Activated CD4-positive, alpha-beta T cell treated with anti-CD3 and anti-CD28 coated beads for 48 hours (primary cell): Measurements from ENCODE around the gene CASP12.

Experiments used
- DNase-seq: peaks from one replicate; pipeline ENCODE4 v3.0.0-alpha.2; 2020

CASP12 gene

GRCh38 chr11:104891135-104891534 is 7.1 kb downstream of the CASP12 start:
- no peak for DNase-seq

- DNase-seq: no peak
Observed at GRCh38 chr11:104883342-104883741, 14.9 kb downstream of the CASP12 start.

- DNase-seq: no peak
Observed at GRCh38 chr11:104881117-104881794, 17.0 kb downstream of the CASP12 start.

- no peak for DNase-seq
Observed at GRCh38 chr11:104879514-104880190, 18.6 kb downstream of the CASP12 start.

- no peak for DNase-seq
Observed at GRCh38 chr11:104876861-104877431, 21.3 kb downstream of the CASP12 start.

- DNase-seq: no peak
Observed at GRCh38 chr11:104876324-104876723, 21.9 kb downstream of the CASP12 start.

GRCh38 chr11:104873252-104873651 is 25.0 kb downstream of the CASP12 start:
- peak; percentile 47 for DNase-seq

- DNase-seq: no peak
Observed at GRCh38 chr11:104872393-104872792, 25.9 kb downstream of the CASP12 start.

GRCh38 chr11:104870910-104871309 is 27.4 kb downstream of the CASP12 start:
- DNase-seq: no peak

GRCh38 chr11:104866815-104867214 is 31.4 kb downstream of the CASP12 start:
- DNase-seq: no peak

- no peak for DNase-seq
Observed at GRCh38 chr11:104858882-104859775, 39.1 kb downstream of the CASP12 start.

- no peak for DNase-seq
Observed at GRCh38 chr11:104856607-104857006, 41.7 kb downstream of the CASP12 start.

- DNase-seq: no peak
Observed at GRCh38 chr11:104855965-104856364, 42.3 kb downstream of the CASP12 start.

GRCh38 chr11:104853276-104853675 is 45.0 kb downstream of the CASP12 start:
- DNase-seq: no peak

- DNase-seq: no peak
Observed at GRCh38 chr11:104852811-104853210, 45.4 kb downstream of the CASP12 start.

- no peak for DNase-seq
Observed at GRCh38 chr11:104846216-104846615, 52.0 kb downstream of the CASP12 start.

- DNase-seq: no peak
Observed at GRCh38 chr11:104844451-104844850, 53.8 kb downstream of the CASP12 start.

- no peak for DNase-seq
Observed at GRCh38 chr11:104843150-104843836, 55.0 kb downstream of the CASP12 start.

GRCh38 chr11:104841973-104842525 is 56.2 kb downstream of the CASP12 start:
- no peak for DNase-seq

GRCh38 chr11:104841185-104841584 is 57.1 kb downstream of the CASP12 start:
- DNase-seq: no peak

- DNase-seq: no peak
Observed at GRCh38 chr11:104837969-104838639, 60.2 kb downstream of the CASP12 start.

GRCh38 chr11:104836691-104837090 is 61.6 kb downstream of the CASP12 start:
- DNase-seq: no peak
